ENCODE measurements around the gene SHKBP1. TPM values are rescaled to one million over a fixed set of nuclear protein-coding genes. Genes with fewer than 3 reads are reported as not detected.
A peak's percentile ranks its signal among the peaks of the same experiment; 100 is the strongest.

Gene SHKBP1
- total RNA-seq, 3 donors from 2014 or later = 25.8 to 42.9 (median 34.1) TPM

DNA sequence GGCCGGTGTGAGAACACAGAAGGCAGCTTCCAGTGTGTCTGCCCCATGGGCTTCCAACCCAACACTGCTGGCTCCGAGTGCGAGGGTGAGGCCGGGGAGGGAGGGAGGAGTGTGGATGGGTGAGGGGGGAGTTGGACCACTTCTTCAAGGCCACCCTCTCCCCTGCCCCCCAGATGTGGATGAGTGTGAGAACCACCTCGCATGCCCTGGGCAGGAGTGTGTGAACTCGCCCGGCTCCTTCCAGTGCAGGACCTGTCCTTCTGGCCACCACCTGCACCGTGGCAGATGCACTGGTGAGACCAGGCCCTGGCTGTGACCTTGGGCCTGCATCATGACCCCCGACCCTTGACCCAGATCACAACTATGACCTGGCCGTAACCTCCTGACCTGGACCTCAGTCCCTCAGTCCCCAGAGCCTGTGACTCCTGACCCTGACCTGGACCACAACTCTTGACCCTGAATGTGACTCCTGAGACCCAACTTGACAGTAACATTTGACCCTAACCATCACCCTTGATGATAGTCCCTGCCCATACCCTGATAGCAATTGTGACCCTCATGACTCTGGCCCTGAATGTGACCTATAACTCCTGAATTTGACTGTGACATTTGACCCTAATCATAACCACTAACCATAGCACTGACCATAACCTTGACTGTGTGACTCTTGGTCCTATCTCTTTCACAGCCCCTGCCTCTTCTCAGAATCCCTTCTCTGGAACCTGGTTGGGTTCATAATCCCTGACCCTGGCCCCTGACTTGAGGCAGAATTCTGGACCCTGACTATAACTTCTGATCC is 35.4 kb downstream of the SHKBP1 start:
- peaks cover 0 to 3% of the 10 kb centered on the region in 2 donors for H3K4me1 ChIP-seq
- H3K36me3 ChIP-seq = no peaks in the 10 kb centered on the region
- intact Hi-C loops (cut with DNase I; ENCODE audit: low total_unique reads) = no loop called here
- H3K9me3 ChIP-seq = no peaks in the 10 kb centered on the region
- DNase-seq (ENCODE audit: low spot score in 2 of 2) = no peak
- no peak overlapping the region for H3K4me3 ChIP-seq
- TF ChIP-seq, protein P1, sequence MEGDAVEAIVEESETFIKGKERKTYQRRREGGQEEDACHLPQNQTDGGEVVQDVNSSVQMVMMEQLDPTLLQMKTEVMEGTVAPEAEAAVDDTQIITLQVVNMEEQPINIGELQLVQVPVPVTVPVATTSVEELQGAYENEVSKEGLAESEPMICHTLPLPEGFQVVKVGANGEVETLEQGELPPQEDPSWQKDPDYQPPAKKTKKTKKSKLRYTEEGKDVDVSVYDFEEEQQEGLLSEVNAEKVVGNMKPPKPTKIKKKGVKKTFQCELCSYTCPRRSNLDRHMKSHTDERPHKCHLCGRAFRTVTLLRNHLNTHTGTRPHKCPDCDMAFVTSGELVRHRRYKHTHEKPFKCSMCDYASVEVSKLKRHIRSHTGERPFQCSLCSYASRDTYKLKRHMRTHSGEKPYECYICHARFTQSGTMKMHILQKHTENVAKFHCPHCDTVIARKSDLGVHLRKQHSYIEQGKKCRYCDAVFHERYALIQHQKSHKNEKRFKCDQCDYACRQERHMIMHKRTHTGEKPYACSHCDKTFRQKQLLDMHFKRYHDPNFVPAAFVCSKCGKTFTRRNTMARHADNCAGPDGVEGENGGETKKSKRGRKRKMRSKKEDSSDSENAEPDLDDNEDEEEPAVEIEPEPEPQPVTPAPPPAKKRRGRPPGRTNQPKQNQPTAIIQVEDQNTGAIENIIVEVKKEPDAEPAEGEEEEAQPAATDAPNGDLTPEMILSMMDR (IDR thresholded peaks at IDR 0.05) = no peak
- TF ChIP-seq POLR2AphosphoS5 (IDR thresholded peaks at IDR 0.05) = no peak
- TF ChIP-seq POLR2A (IDR thresholded peaks at IDR 0.05) = no peak
- H3K27ac ChIP-seq = peak overlapping the region; percentile 87 to 89
- H3K27me3 ChIP-seq = no peaks in the 10 kb centered on the region

DNA sequence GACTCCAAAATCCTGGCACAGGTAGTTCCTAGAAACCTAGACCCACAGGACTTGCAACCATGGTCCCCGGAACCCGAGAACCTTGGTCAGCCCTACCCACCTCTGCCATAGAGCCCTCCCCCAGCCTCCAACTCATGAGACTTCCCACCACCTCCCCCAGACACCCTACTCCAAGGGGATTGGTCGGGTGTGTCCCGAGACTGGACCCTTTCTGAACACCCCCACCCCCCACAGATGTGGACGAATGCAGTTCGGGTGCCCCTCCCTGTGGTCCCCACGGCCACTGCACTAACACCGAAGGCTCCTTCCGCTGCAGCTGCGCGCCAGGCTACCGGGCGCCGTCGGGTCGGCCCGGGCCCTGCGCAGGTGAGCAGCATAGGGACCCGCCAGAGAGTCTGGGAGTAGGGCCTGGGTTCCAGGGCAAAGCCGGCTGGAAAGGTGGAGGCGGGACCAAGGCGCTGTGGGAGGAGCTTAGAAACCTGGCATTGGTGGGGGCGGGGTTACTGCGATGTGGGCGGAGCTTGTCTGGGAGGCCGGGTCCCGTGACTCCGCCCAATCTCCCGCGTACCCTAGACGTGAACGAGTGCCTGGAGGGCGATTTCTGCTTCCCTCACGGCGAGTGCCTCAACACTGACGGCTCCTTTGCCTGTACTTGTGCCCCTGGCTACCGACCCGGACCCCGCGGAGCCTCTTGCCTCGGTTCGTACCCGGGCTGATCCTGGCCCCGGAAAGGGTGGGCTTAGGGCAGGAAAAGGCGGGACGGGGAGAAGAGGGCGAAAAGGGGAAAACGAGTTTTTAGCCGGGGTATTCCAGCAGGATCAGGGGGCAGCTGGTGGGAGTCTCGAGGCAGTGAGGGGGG is 36.4 kb downstream of the SHKBP1 start:
- H3K9me3 ChIP-seq = no peaks in the 10 kb centered on the region
- H3K36me3 ChIP-seq = no peaks in the 10 kb centered on the region
- TF ChIP-seq POLR2AphosphoS5 (IDR thresholded peaks at IDR 0.05) (peak in 2 of 3 donors; percentile 17 to 20), POLR2A (IDR thresholded peaks at IDR 0.05) (no peak)
- TF ChIP-seq, protein P1 (IDR thresholded peaks at IDR 0.05) = no peak
- H3K27me3 ChIP-seq = no peaks in the 10 kb centered on the region
- H3K4me3 ChIP-seq = peak overlapping the region; percentile 54 to 89 (median 73)
- no peak for DNase-seq (ENCODE audit: low spot score in 2 of 2)
- intact Hi-C loops (cut with DNase I; ENCODE audit: low total_unique reads) = no loop called here
- peak overlapping the region; percentile 87 to 94 for H3K27ac ChIP-seq
- peaks cover 0 to 3% of the 10 kb centered on the region in 2 donors for H3K4me1 ChIP-seq

DNA sequence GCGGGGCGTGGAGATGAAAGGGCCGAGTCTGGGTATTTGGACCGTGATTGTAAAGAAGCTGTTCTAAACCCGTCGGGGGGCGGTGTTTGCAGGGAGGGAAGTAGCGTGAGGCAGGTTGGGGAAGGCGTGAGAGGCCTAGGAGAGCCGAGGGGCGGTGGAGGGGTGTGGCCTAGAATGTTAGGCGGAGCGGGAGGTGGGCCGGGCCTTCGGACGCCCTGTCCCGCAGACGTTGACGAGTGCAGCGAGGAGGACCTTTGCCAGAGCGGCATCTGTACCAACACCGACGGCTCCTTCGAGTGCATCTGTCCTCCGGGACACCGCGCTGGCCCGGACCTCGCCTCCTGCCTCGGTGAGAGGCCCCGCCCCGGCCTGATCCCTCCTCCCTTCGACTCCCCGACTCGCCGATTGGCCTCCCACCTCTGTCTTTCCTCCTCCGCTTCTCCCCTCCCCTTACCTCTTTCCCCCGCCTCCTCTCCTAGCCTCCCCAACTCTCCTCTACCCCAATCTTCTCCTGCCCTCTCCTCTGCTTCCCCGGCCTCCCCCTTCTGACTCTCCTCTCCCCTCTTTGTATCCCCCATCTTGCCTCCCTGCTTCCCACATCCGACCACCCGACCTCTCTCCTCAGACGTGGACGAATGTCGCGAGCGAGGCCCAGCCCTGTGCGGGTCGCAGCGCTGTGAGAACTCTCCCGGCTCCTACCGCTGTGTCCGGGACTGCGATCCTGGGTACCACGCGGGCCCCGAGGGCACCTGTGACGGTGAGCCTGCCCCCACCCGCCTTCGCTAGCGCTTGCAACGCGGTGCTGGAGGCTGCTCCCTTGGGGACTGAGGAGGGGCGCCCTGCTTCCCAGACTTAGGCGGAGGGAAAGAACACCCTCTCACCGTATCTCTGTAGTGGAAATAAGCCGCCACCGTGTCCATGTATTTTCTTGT is 37.3 kb downstream of the SHKBP1 start:
- Histone ChIP-seq H3K27me3 (no peaks in the 10 kb centered on the region), H3K36me3 (no peaks in the 10 kb centered on the region), H3K9me3 (no peaks in the 10 kb centered on the region), H3K4me1 (peaks cover 0 to 3% of the 10 kb centered on the region in 2 donors), H3K4me3 (peak overlapping the region; percentile 54 to 89 (median 73)), H3K27ac (peak overlapping the region; percentile 87 to 94)
- peak; percentile 76 to 84 for DNase-seq (ENCODE audit: low spot score in 2 of 2)
- TF ChIP-seq, protein P1 (IDR thresholded peaks at IDR 0.05) = no peak
- peak in 1 of 3 donors; percentile 4 for TF ChIP-seq POLR2AphosphoS5 (IDR thresholded peaks at IDR 0.05)
- no peak for TF ChIP-seq POLR2A (IDR thresholded peaks at IDR 0.05)
- intact Hi-C loops (cut with DNase I; ENCODE audit: low total_unique reads) = no loop called here

DNA sequence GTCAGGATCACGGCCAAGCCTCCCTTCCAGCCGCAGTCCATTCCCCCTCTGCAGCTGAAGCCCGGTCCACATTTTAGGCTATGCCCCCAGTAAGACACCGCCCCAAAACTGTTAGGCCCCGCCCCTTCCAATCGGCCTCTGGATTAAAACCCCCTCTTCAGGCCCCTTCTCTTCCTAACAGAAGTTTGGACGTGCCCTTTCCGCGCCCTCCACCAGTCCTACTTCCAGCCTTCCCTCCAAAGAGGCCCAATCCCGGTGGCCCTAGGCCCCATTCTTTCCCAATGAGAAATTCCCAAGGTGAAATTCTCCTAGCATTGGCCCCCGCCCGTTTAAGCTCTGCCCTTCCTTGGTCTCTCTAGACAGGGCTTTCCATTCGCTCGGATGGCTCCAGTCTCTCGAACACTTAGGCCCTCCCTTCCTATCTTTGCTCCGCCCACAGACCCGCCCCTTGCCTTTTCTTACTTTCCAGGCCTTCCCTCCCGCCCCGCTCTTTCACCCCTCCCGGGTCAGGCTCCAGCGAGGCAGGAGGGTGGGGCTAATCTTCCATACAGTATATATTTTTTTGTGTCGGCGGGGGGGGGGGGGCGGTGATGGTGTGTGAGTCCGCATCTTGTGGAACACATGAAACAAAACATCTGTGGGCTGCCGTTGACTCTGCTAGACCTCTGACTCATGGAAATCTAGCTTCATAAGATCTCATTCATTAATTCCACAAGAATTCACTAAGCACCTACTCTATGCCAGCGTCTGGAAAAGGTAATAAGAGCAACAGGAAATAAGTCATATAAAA is 38.1 kb downstream of the SHKBP1 start:
- intact Hi-C loops (cut with DNase I; ENCODE audit: low total_unique reads) = no loop called here
- H3K9me3 ChIP-seq = no peaks in the 10 kb centered on the region
- peak in 1 of 2 donors; percentile 75 for DNase-seq (ENCODE audit: low spot score in 2 of 2)
- peak overlapping the region; percentile 54 to 89 (median 73) for H3K4me3 ChIP-seq
- TF ChIP-seq POLR2AphosphoS5 (IDR thresholded peaks at IDR 0.05) = peak in 1 of 3 donors; percentile 28
- TF ChIP-seq, protein P1 (IDR thresholded peaks at IDR 0.05) = no peak
- TF ChIP-seq POLR2A (IDR thresholded peaks at IDR 0.05) = no peak
- H3K4me1 ChIP-seq = peaks cover 0 to 3% of the 10 kb centered on the region in 2 donors
- peak overlapping the region; percentile 87 to 94 for H3K27ac ChIP-seq
- H3K27me3 ChIP-seq = no peaks in the 10 kb centered on the region
- H3K36me3 ChIP-seq = no peaks in the 10 kb centered on the region
